IMR-90 (cell line): ENCODE results near the gene KCTD11. TPM values are rescaled to one million over a fixed set of nuclear protein-coding genes. Genes with fewer than 3 reads are reported as not detected.

ENCODE experiments used
- ATAC-seq: fragments of 200-7000 bp; cut with Tn5 transposase; 2 replicates; pipeline ENCODE4 v1.9.1; 2020; ENCODE audit warnings: low read depth, mild to moderate bottlenecking, moderate library complexity
- BruUV-seq: library from RNA; stranded (reverse); fragments of 400-500 nt; replicated peaks from 2 replicates; lab custom pipeline; 2021; lab: Mats Ljungman, UMichigan
- CTCF ChIA-PET: fragments of 300-600 bp; formaldehyde crosslinking; extraction: SDS; loops from one replicate; lab custom pipeline; 2021; ENCODE audit warnings: antibody characterized with exemption; lab: Yijun Ruan, JAX
- POLR2A ChIA-PET: fragments of 300-600 bp; sonication (Branson Sonifier 250); formaldehyde crosslinking; loops from one replicate; lab custom pipeline; 2022; ENCODE audit warnings: antibody characterized with exemption; ENCODE audit not compliant: unreplicated experiment; lab: Charles Lee
- DNase-seq: peaks from one replicate; pipeline ENCODE4 v3.0.0; 2013
- H2AFZ ChIP-seq: replicated peaks from 2 replicates; pipeline ENCODE3; 2013; ENCODE audit warnings: low read length, mild to moderate bottlenecking; ENCODE audit not compliant: poor library complexity
- H2AK5ac ChIP-seq: 2 replicates; pipeline ENCODE4 v1.6.1; 2013; ENCODE audit warnings: low read depth, low read length, inconsistent platforms
- H2AK9ac ChIP-seq: replicated peaks from 2 replicates; pipeline ENCODE3; 2013; ENCODE audit warnings: mild to moderate bottlenecking, low read depth, low read length, moderate library complexity; ENCODE audit not compliant: poor library complexity
- H2BK120ac ChIP-seq: 2 replicates; pipeline ENCODE4 v1.6.1; 2013; ENCODE audit warnings: low read depth, low read length, inconsistent platforms
- H2BK15ac ChIP-seq: 3 replicates; pipeline ENCODE4 v1.6.1; 2013; ENCODE audit warnings: low read depth, low read length, inconsistent platforms
- H2BK20ac ChIP-seq: 2 replicates; pipeline ENCODE4 v1.6.1; 2013; ENCODE audit warnings: low read depth, mild to moderate bottlenecking, inconsistent platforms, low read length, moderate library complexity
- H2BK5ac ChIP-seq: 2 replicates; pipeline ENCODE4 v1.6.1; 2013; ENCODE audit warnings: mild to moderate bottlenecking, low read depth, low read length, inconsistent platforms; ENCODE audit not compliant: poor library complexity, severe bottlenecking
- H3K14ac ChIP-seq: replicated peaks from 2 replicates; pipeline ENCODE4 v1.6.1; 2013; ENCODE audit warnings: low read depth, low read length, inconsistent platforms
- H3K18ac ChIP-seq: 2 replicates; pipeline ENCODE4 v1.6.1; 2013; ENCODE audit warnings: low read depth, low read length, control low read depth
- H3K23ac ChIP-seq: 2 replicates; pipeline ENCODE4 v1.6.1; 2013; ENCODE audit warnings: low read depth, low read length, inconsistent platforms
- H3K27ac ChIP-seq: 2 replicates; pipeline ENCODE4 v1.5.1; 2013; ENCODE audit warnings: mild to moderate bottlenecking, control low read depth, low read length; ENCODE audit not compliant: insufficient read depth
- H3K27me3 ChIP-seq: 2 replicates; pipeline ENCODE4 v1.6.1; 2013; ENCODE audit warnings: low read length; ENCODE audit not compliant: control insufficient read depth, insufficient read depth
- H3K36me3 ChIP-seq: 2 replicates; pipeline ENCODE4 v1.6.1; 2013; ENCODE audit warnings: low read length, mixed read lengths; ENCODE audit not compliant: control insufficient read depth, insufficient read depth
- H3K4ac ChIP-seq: 2 replicates; pipeline ENCODE4 v1.6.1; 2013; ENCODE audit warnings: low read depth, low read length, inconsistent platforms
- H3K4me1 ChIP-seq: 2 replicates; pipeline ENCODE4 v1.6.1; 2013; ENCODE audit warnings: low read length, mixed read lengths; ENCODE audit not compliant: control insufficient read depth, insufficient read depth
- H3K4me2 ChIP-seq: 2 replicates; pipeline ENCODE4 v1.6.1; 2013; ENCODE audit warnings: low read depth, mild to moderate bottlenecking, control low read depth, low read length, moderate library complexity
- H3K4me3 ChIP-seq: 2 replicates; pipeline ENCODE4 v1.5.1; 2013; ENCODE audit warnings: low read depth, mild to moderate bottlenecking, control low read depth, low read length, moderate library complexity; ENCODE audit not compliant: insufficient read depth
- H3K56ac ChIP-seq: 2 replicates; pipeline ENCODE4 v1.6.1; 2013; ENCODE audit warnings: low read length, inconsistent platforms; ENCODE audit not compliant: insufficient read depth; ENCODE audit errors: extremely low read depth
- H3K79me1 ChIP-seq, 2 experiments: 2 replicates each; pipeline ENCODE4 v1.6.1; 2013; ENCODE audit warnings: low read length in 2 of 2, inconsistent platforms in 1 of 2, low read depth in 1 of 2
- H3K9ac ChIP-seq: 2 replicates; pipeline ENCODE4 v1.6.1; 2013; ENCODE audit warnings: low read depth, low read length, control low read depth
- H3K9me1 ChIP-seq: 2 replicates; pipeline ENCODE4 v1.6.1; 2013; ENCODE audit warnings: low read length, inconsistent platforms; ENCODE audit not compliant: insufficient read depth
- H3K9me3 ChIP-seq: 2 replicates; pipeline ENCODE4 v1.6.1; 2013; ENCODE audit warnings: low read length; ENCODE audit not compliant: control insufficient read depth, insufficient read depth
- H4K20me1 ChIP-seq: 2 replicates; pipeline ENCODE4 v1.6.1; 2013; ENCODE audit warnings: low read length, inconsistent platforms; ENCODE audit not compliant: insufficient read depth
- H4K5ac ChIP-seq: 2 replicates; pipeline ENCODE4 v1.6.1; 2013; ENCODE audit warnings: mild to moderate bottlenecking, low read depth, low read length, control low read depth
- H4K8ac ChIP-seq, 2 experiments: 2 replicates each; pipeline ENCODE4 v1.6.1; 2013; ENCODE audit warnings: low read depth in 2 of 2, low read length in 2 of 2, control low read depth in 1 of 2, inconsistent platforms in 1 of 2
- H4K91ac ChIP-seq: 2 replicates; pipeline ENCODE4 v1.6.1; 2013; ENCODE audit warnings: low read depth, low read length, inconsistent platforms; ENCODE audit not compliant: insufficient read depth
- BHLHE40 ChIP-seq: fragments of 150-350 bp; IDR thresholded peaks from 2 replicates; pipeline ENCODE4 v1.6.1; 2016; ENCODE audit warnings: mild to moderate bottlenecking, low read depth, low read length
- CHD1 ChIP-seq: IDR thresholded peaks from 2 replicates; pipeline ENCODE4 v1.6.1; 2012; ENCODE audit warnings: low read depth, low read length, improper control_type of control experiment
- FOS ChIP-seq: fragments of 150-350 bp; IDR thresholded peaks from 2 replicates; pipeline ENCODE4 v1.6.1; 2016; ENCODE audit warnings: low read depth, low read length
- MAFK ChIP-seq: IDR thresholded peaks from 2 replicates; pipeline ENCODE4 v1.6.1; 2012; ENCODE audit warnings: low read depth, low read length, improper control_type of control experiment
- MAZ ChIP-seq: IDR thresholded peaks from 2 replicates; pipeline ENCODE4 v1.6.1; 2012; ENCODE audit warnings: low read depth, mild to moderate bottlenecking, low read length, improper control_type of control experiment, moderate library complexity, borderline replicate concordance
- RFX5 ChIP-seq: IDR thresholded peaks from 2 replicates; pipeline ENCODE4 v1.8.0; 2012; ENCODE audit warnings: low read depth, mild to moderate bottlenecking, low read length, moderate library complexity
- SMC3 ChIP-seq: fragments of 150-350 bp; IDR thresholded peaks from 2 replicates; pipeline ENCODE4 v1.6.1; 2016; ENCODE audit warnings: low read depth, mild to moderate bottlenecking, antibody characterized with exemption, low read length, moderate library complexity
- WGBS, 2 experiments: methylation state at CpG; one replicate each; pipeline versions ENCODE4 v1.1.5 to v1.1.7; 2013; ENCODE audit warnings: missing lambda C conversion rate in 2 of 2; ENCODE audit not compliant: insufficient read length in 1 of 2; ENCODE audit errors: extremely low coverage in 2 of 2; 5-methylcytosine and 5-hydroxymethylcytosine counted together
- dilution Hi-C: fragments of 300-500 bp; cut with HindIII; formaldehyde crosslinking; loops from one replicate; pipeline ENCODE4 v1.14.3; 2018; ENCODE audit warnings: low sequenced_read_pairs; ENCODE audit not compliant: unreplicated experiment
- in situ Hi-C: fragments of 300-500 bp; cut with MboI; formaldehyde crosslinking; loops from 3 replicates; pipeline ENCODE4 v1.14.3; 2019; ENCODE audit warnings: low sequenced_read_pairs, inconsistent platforms, mixed read lengths
- intact Hi-C: fragments of 100-400 bp; cut with micrococcal nuclease; formaldehyde crosslinking; loops from 2 replicates; pipeline ENCODE4 v1.10.0; 2022
- polyA plus RNA-seq, 3 experiments: library from polyadenylated mRNA; depleted of rRNA; stranded (reverse); fragments of >200 nt; gene quantifications; 2 replicates each; pipeline ENCODE4 v1.2.3, GENCODE V29; 2012; ENCODE audit warnings: low replicate concordance in 1 of 3
- total RNA-seq: library from RNA; depleted of rRNA; stranded (reverse); fragments of >200 nt; gene quantifications from 2 replicates; pipeline ENCODE4 v1.2.3, GENCODE V29; 2012
- TF ChIP-seq, protein P1 (sequence below): fragments of 150-350 bp; IDR thresholded peaks from 2 replicates; pipeline ENCODE4 v1.6.1; 2017; ENCODE audit warnings: mild to moderate bottlenecking, antibody characterized with exemption, low read length, low read depth

The KCTD11 gene
- total and polyA plus RNA-seq, 2 of the 4 experiments (the other 2 are of a cell fraction): 10.8 to 16.4 TPM

DNA sequence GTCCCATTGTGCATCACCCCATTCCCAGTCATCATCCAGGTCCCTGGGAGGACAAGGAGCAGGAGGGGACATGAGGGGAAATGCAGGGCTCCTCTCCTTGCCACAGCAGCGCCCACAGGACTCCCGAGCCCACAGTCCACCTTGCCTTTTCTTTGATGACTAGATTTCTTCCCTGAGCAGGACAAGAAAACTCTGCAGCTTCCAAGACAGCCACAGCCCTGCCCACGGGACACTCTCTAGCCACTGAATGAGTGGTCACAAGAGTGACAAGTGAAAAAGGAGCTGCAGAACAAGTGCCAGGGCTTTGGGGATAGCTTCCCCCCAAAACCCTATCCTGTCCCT lies 27.6 kb upstream of the KCTD11 start:
- Histone ChIP-seq H3K4ac (no peak overlapping the region), H4K20me1 (peaks cover 7% of the 10 kb centered on the region), H4K8ac (no peak overlapping the region), H3K9me3 (no peaks in the 10 kb centered on the region), H3K4me3 (no peak overlapping the region), H2BK5ac (no peak overlapping the region), H2AK9ac (peak overlapping the region; percentile 37), H3K4me1 (0 out of 2 replicates have a peak, but pooled peaks cover 2% of the 10 kb centered on the region), H3K79me1 (peaks cover 10 to 29% of the 10 kb centered on the region in 2 experiments; a peak in 3 of 4 replicates), H3K9me1 (peaks cover 6% of the 10 kb centered on the region; the same call in 1 of the 2 replicates), H2AK5ac (peak overlapping the region; percentile 2; the same call in 1 of the 2 replicates), H3K27ac (no peak overlapping the region), H2BK20ac (no peak overlapping the region), H4K91ac (no peak overlapping the region), H3K18ac (no peak overlapping the region), H2BK120ac (no peak overlapping the region), H3K9ac (no peak overlapping the region), H2AFZ (peak overlapping the region; percentile 70), H3K23ac (no peak overlapping the region), H3K4me2 (no peak overlapping the region), H3K56ac (no peak overlapping the region), H2BK15ac (no peak overlapping the region), H3K36me3 (peaks cover 57% of the 10 kb centered on the region), H3K14ac (no peak overlapping the region), H3K27me3 (no peaks in the 10 kb centered on the region), H4K5ac (no peak overlapping the region)
- in situ Hi-C loops: no loop called here
- DNase-seq: no peak
- TF ChIP-seq RFX5 (no peak), MAFK (no peak), BHLHE40 (no peak), SMC3 (no peak), FOS (no peak), CHD1 (no peak), MAZ (no peak)
- TF ChIP-seq, protein P1, sequence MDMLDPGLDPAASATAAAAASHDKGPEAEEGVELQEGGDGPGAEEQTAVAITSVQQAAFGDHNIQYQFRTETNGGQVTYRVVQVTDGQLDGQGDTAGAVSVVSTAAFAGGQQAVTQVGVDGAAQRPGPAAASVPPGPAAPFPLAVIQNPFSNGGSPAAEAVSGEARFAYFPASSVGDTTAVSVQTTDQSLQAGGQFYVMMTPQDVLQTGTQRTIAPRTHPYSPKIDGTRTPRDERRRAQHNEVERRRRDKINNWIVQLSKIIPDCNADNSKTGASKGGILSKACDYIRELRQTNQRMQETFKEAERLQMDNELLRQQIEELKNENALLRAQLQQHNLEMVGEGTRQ: no peak
- dilution Hi-C loops: no loop called here
- no TSS peak for BruUV-seq
- ChIA-PET CTCF (no interaction called here), POLR2A (no interaction called here)
- no peak for ATAC-seq
- intact Hi-C loops: loop anchor here (10.0 kb wide), 1 partner anchor 240 kb away; the partner anchor contains the start of gene SENP3
- WGBS, 2 experiments: no CpG with 5 or more reads among the region's 3 CpGs
